GM12864 (cell line): ENCODE results near the gene GNA12.

Source experiments
- DNase-seq: peaks from one replicate; pipeline ENCODE4 v3.0.0-alpha.2; 2011; ENCODE audit warnings: low read depth
- H3K4me3 ChIP-seq: 2 replicates; pipeline ENCODE4 v1.5.1; 2011; ENCODE audit warnings: mild to moderate bottlenecking, low read depth, low read length, control low read depth
- CTCF ChIP-seq: IDR thresholded peaks from 2 replicates; pipeline ENCODE4 v1.5.1; 2011; ENCODE audit warnings: low read depth, mild to moderate bottlenecking, moderate library complexity, low read length, control low read depth, inconsistent platforms; ENCODE audit errors: missing control alignments

Gene GNA12

GRCh38 chr7:2800220-2800930 lies 43.7 kb downstream of the GNA12 start:
- TF ChIP-seq CTCF = no peak
- no peak overlapping the region for H3K4me3 ChIP-seq
- DNase-seq = no peak

- DNase-seq = no peak
- TF ChIP-seq CTCF = no peak
- H3K4me3 ChIP-seq = no peak overlapping the region
Observed at GRCh38 chr7:2799253-2799652, 44.9 kb downstream of the GNA12 start.

- TF ChIP-seq CTCF = no peak
- H3K4me3 ChIP-seq = no peak overlapping the region
- DNase-seq = no peak
Observed at GRCh38 chr7:2798669-2799068, 45.4 kb downstream of the GNA12 start.

- DNase-seq = no peak
- H3K4me3 ChIP-seq = no peak overlapping the region
- no peak for TF ChIP-seq CTCF
Observed at GRCh38 chr7:2796358-2797352, 47.5 kb downstream of the GNA12 start.

- DNase-seq = no peak
- TF ChIP-seq CTCF = no peak
- H3K4me3 ChIP-seq = no peak overlapping the region
Observed at GRCh38 chr7:2795906-2796305, 48.2 kb downstream of the GNA12 start.

GRCh38 chr7:2794836-2795636 lies 49.1 kb downstream of the GNA12 start:
- no peak overlapping the region for H3K4me3 ChIP-seq
- DNase-seq = no peak
- no peak for TF ChIP-seq CTCF
